Brain microvascular endothelial cell (primary cell): ENCODE measurements around the gene KIAA0232.

Source experiments
- DNase-seq: peaks from one replicate; pipeline ENCODE4 v3.0.0-alpha.2; 2020
- H3K27ac ChIP-seq: fragments of 250-450 bp; sonication (Bioruptor Pico); 2 replicates; pipeline ENCODE4 v1.5.1; 2020; ENCODE audit warnings: mild to moderate bottlenecking, moderate library complexity
- H3K27me3 ChIP-seq: fragments of 250-450 bp; sonication (Bioruptor Pico); replicated peaks from 2 replicates; pipeline ENCODE4 v1.5.1; 2020; ENCODE audit warnings: mild to moderate bottlenecking
- H3K36me3 ChIP-seq: fragments of 250-450 bp; sonication (Bioruptor Pico); replicated peaks from 2 replicates; pipeline ENCODE4 v1.5.1; 2020; ENCODE audit warnings: mild to moderate bottlenecking
- H3K4me3 ChIP-seq: 2 replicates; pipeline ENCODE4 v1.5.1; 2011; ENCODE audit warnings: low read depth, mild to moderate bottlenecking, control low read depth, low read length, moderate library complexity
- in situ Hi-C: cut with HindIII; loops from 2 replicates; pipeline ENCODE4 v1.10.0; 2017; ENCODE audit warnings: low sequenced_read_pairs, low pct_ligation_motif_present
- TF ChIP-seq, protein P1 (sequence below): IDR thresholded peaks from 2 replicates; pipeline ENCODE4 v1.5.1; 2011; ENCODE audit warnings: low read depth, mild to moderate bottlenecking, moderate library complexity, low read length, control low read depth, inconsistent platforms; ENCODE audit errors: missing control alignments

The KIAA0232 gene

DNA sequence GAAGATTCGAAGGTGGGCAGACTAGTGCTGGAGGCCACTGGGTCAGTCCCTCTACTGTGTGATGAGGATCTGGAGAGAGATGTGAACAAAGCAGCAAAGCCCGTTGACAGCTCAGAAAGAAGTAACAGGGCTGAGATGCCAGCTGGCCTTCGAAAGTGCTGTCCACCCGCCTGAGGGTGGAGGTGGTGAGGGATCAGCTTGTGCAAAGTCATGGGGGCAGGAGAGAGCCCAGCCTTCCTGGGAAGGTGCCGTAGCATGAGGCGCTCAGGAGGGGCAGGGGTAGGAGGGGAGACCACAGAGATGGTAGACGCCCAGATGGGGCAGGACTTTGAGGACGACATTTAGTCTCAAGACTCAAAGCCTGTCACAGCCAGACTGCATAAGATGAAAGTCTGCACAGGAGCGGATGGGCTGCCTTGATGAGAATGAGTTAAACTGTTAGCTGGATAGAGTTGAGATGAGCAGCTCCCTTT is 146.8 kb downstream of the KIAA0232 start:
- Histone ChIP-seq H3K27me3 (no peaks in the 10 kb centered on the region), H3K36me3 (no peaks in the 10 kb centered on the region), H3K27ac (no peak overlapping the region), H3K4me3 (no peak overlapping the region)
- TF ChIP-seq, protein P1, sequence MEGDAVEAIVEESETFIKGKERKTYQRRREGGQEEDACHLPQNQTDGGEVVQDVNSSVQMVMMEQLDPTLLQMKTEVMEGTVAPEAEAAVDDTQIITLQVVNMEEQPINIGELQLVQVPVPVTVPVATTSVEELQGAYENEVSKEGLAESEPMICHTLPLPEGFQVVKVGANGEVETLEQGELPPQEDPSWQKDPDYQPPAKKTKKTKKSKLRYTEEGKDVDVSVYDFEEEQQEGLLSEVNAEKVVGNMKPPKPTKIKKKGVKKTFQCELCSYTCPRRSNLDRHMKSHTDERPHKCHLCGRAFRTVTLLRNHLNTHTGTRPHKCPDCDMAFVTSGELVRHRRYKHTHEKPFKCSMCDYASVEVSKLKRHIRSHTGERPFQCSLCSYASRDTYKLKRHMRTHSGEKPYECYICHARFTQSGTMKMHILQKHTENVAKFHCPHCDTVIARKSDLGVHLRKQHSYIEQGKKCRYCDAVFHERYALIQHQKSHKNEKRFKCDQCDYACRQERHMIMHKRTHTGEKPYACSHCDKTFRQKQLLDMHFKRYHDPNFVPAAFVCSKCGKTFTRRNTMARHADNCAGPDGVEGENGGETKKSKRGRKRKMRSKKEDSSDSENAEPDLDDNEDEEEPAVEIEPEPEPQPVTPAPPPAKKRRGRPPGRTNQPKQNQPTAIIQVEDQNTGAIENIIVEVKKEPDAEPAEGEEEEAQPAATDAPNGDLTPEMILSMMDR: no peak
- in situ Hi-C loops: no loop called here
- no peak for DNase-seq

DNA sequence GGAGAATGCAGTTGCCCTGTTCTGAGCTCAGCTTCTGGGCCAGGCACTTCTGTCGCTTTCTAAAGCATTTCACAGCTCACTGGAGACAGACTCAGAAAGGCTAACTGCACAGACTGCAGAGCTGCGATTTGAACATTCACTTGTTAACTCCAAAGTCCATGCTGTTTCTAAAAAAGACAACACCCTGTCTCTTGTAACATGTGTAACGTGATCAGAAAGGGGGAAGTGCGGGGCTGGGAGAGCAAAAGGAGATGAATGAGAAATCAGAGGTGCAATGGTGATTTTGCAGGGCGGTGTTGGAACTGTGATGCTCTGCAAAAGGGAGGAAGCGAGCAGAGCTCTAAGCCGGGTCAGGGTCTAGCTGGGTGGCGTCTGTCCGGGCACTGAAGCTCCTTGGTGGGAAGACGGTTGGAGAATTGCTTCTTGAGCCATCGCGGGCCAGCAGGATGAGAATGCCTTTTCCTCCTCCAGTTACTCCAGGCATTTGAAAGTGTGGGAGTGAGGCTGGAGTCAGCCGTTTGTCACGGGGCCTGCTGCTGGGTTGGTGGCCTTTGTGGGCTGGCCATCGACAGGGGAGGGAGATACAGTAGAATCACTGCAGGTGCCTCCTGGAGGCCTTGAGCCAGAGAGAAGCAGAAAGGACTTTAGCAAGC is 147.4 kb downstream of the KIAA0232 start:
- TF ChIP-seq, protein P1: no peak
- H3K27me3 ChIP-seq: no peaks in the 10 kb centered on the region
- in situ Hi-C loops: no loop called here
- DNase-seq: no peak
- H3K27ac ChIP-seq: no peak overlapping the region
- no peak overlapping the region for H3K4me3 ChIP-seq
- no peaks in the 10 kb centered on the region for H3K36me3 ChIP-seq

DNA sequence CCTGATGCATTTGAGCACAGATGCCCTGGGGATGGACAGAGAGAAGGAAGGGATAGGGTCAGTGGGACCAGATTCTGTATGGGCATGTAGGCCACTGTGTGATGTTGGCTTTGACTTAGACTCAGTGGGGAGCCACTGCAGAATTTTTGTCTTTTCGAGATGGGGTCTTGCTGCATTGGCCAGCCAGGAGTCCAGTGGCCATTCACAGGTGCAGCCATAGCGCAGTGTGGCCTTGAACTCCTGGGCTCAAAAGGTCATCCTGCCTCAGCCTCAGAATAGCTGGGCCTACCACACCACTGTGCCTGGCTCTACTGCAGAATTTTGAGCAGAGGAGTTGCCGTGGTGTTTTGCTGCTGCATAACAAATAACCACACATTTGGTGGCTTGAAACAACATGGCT is 149.9 kb downstream of the KIAA0232 start:
- Histone ChIP-seq H3K27ac (no peak overlapping the region), H3K4me3 (no peak overlapping the region), H3K27me3 (no peaks in the 10 kb centered on the region), H3K36me3 (no peaks in the 10 kb centered on the region)
- in situ Hi-C loops: no loop called here
- TF ChIP-seq, protein P1: no peak
- DNase-seq: no peak

DNA sequence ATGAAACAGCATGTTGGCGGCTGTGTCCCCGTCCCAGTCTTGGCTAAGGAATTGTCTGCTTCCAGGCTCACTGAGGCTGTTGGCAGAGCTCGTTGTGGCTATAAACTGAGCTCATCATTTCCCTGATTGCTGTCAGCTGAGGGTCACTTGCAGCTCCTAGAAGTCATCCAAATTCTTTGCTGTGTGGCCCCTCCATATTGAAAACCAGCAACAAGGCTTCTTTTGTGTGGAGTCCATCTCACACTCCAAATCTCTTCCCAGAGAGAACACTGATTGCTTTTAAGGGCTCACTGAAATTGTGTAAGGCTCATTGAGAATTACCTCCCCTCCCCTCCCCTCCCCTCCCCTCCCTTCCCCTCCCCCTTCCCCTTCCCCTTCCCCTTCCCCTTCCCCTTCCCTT is 150.4 kb downstream of the KIAA0232 start:
- in situ Hi-C loops: no loop called here
- DNase-seq: no peak
- Histone ChIP-seq H3K27ac (no peak overlapping the region), H3K27me3 (no peaks in the 10 kb centered on the region), H3K4me3 (no peak overlapping the region), H3K36me3 (no peaks in the 10 kb centered on the region)
- TF ChIP-seq, protein P1: no peak
